ENCODE measurements around the gene EEF1AKMT3.

EEF1AKMT3 gene

DNA sequence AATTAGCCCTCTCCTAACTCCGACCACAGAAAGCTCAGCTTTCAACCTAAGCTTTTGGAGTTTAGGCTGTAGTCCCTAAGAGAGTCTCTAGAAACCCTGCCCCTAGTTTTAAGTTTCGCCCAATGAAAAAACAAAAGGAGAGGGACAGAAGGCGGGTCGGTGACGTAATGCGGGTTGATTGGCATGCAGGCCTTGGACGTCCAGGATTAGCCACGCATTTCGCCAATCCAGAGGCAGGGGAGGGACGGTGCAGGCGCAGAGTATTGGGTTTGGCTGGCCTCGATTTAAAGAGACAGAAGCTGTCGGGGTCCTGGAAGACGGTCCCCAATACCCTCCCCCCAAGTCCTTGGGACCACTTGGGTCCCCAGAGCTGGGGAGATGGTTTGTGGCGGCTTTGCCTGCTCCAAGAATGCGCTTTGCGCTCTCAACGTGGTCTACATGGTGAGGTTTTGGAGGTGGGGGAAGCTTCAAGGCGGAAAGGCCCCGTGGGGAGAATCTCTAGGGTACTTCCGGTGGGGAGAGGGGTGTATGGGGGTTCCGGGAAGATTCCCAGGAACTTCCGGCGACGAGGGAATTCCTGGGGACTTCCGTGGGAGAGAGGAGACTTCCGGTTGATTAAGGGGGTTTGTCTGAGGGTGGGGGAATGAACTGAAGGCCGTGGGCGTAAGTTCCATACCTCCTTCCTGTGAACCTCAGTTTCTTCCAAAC is 27.5 kb upstream of the EEF1AKMT3 start, which contains the start of gene TSPAN31:
TSPAN31 (plus strand) TSS at position 263 of the 708 bp plus-strand sequence; CDS start at position 379, 116 bp downstream.
- Histone ChIP-seq H3K9me3 (ENCODE audit: control insufficient read depth in 1 of 2, low read length in 2 of 2) (no peaks in the 10 kb centered on the region), H3K27ac (ENCODE audit: low read length) (peak within 1 kb of the TSS; percentile 98), H3K4me1 (ENCODE audit: control insufficient read depth in 1 of 2, insufficient read depth in 2 of 2, low read length in 2 of 2) (peaks cover 7 to 11% of the 10 kb centered on the region in 2 donors), H3K36me3 (ENCODE audit: control insufficient read depth in 1 of 2, insufficient read depth in 2 of 2, low read length in 2 of 2) (peaks cover 19 to 28% of the 10 kb centered on the region in 2 donors), H3K27me3 (ENCODE audit: low read depth, low read length) (peaks cover 5% of the 10 kb centered on the region), H3K4me3 (ENCODE audit: low read depth in 1 of 2, low read length in 2 of 2) (peak within 1 kb of the TSS; percentile 80 to 88)

DNA sequence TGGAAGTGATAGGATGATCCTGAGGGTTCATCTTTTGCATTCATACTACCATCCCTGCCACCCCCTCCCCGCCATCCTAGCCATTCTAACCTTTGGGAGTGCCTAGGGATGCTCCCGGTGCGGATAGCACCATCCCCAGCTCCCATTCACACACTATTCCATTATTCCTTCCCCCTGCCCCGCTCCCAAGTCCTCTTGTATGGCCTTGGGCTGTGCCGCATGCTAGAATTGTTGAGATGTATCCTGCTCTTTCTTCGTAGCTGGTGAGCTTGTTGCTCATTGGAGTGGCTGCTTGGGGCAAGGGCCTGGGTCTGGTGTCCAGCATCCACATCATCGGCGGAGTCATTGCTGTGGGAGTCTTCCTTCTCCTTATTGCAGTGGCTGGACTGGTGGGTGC is 26.9 kb upstream of the EEF1AKMT3 start:
- Histone ChIP-seq H3K4me1 (ENCODE audit: control insufficient read depth in 1 of 2, insufficient read depth in 2 of 2, low read length in 2 of 2) (peaks cover 7 to 11% of the 10 kb centered on the region in 2 donors), H3K27ac (ENCODE audit: low read length) (peak overlapping the region; percentile 98), H3K4me3 (ENCODE audit: low read depth in 1 of 2, low read length in 2 of 2) (peak overlapping the region; percentile 80 to 88), H3K36me3 (ENCODE audit: control insufficient read depth in 1 of 2, insufficient read depth in 2 of 2, low read length in 2 of 2) (peaks cover 19 to 33% of the 10 kb centered on the region in 2 donors), H3K9me3 (ENCODE audit: control insufficient read depth in 1 of 2, low read length in 2 of 2) (no peaks in the 10 kb centered on the region), H3K27me3 (ENCODE audit: low read depth, low read length) (peaks cover 5% of the 10 kb centered on the region)

DNA sequence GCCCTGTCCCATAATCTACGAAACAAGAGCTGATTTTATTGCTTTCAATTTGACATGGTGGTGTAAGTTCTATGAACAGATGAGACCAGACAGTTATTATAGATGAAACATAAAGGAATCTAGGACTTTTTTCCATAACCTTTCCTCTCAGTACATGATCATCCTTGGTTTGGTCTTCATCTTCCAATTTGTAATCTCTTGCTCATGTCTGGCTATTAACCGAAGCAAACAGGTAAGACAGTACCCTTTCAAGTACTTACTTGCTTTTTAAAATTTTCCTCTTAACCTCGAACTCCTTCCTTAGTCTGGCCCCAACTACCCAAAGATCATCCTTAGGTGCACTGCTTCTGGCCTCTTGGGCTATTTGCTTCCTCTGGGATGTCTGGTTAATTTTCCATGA is 26.4 kb upstream of the EEF1AKMT3 start:
- Histone ChIP-seq H3K36me3 (ENCODE audit: control insufficient read depth in 1 of 2, insufficient read depth in 2 of 2, low read length in 2 of 2) (peaks cover 19 to 36% of the 10 kb centered on the region in 2 donors), H3K4me3 (ENCODE audit: low read depth in 1 of 2, low read length in 2 of 2) (peak overlapping the region; percentile 80 to 88)

DNA sequence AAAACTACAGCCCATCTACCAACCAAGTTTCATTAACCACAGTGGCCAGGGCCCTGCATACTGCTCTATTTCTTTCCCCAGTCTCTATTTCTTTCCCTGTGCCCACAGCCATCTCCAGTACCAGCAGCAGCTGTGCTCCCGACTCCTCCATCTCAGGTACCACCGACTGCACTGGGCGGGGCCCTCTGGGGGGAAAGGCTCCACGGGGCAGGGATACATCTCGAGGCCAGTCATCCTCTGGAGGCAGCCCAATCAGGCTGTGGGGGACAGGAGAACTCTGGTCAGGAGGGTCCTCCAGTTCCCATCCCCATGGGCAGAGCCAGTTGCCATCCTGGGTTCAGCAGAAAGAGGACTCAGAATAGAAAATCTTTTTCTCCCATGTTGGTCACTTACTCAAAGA is 23.4 kb upstream of the EEF1AKMT3 start:
- Histone ChIP-seq H3K4me1 (ENCODE audit: control insufficient read depth in 1 of 2, insufficient read depth in 2 of 2, low read length in 2 of 2) (peaks cover 22 to 25% of the 10 kb centered on the region in 2 donors), H3K27ac (ENCODE audit: low read length) (no peak overlapping the region), H3K27me3 (ENCODE audit: low read depth, low read length) (no peaks in the 10 kb centered on the region), H3K36me3 (ENCODE audit: control insufficient read depth in 1 of 2, insufficient read depth in 2 of 2, low read length in 2 of 2) (peaks cover 19 to 39% of the 10 kb centered on the region in 2 donors), H3K9me3 (ENCODE audit: control insufficient read depth in 1 of 2, low read length in 2 of 2) (no peaks in the 10 kb centered on the region), H3K4me3 (ENCODE audit: low read depth in 1 of 2, low read length in 2 of 2) (no peak overlapping the region)

More for the DNA sequence above, 26.4 kb upstream of the EEF1AKMT3 start:
- Histone ChIP-seq H3K9me3 (ENCODE audit: control insufficient read depth in 1 of 2, low read length in 2 of 2) (no peaks in the 10 kb centered on the region), H3K27me3 (ENCODE audit: low read depth, low read length) (peaks cover 5% of the 10 kb centered on the region), H3K4me1 (ENCODE audit: control insufficient read depth in 1 of 2, insufficient read depth in 2 of 2, low read length in 2 of 2) (peaks cover 12 to 13% of the 10 kb centered on the region in 2 donors), H3K27ac (ENCODE audit: low read length) (no peak overlapping the region)

DNA sequence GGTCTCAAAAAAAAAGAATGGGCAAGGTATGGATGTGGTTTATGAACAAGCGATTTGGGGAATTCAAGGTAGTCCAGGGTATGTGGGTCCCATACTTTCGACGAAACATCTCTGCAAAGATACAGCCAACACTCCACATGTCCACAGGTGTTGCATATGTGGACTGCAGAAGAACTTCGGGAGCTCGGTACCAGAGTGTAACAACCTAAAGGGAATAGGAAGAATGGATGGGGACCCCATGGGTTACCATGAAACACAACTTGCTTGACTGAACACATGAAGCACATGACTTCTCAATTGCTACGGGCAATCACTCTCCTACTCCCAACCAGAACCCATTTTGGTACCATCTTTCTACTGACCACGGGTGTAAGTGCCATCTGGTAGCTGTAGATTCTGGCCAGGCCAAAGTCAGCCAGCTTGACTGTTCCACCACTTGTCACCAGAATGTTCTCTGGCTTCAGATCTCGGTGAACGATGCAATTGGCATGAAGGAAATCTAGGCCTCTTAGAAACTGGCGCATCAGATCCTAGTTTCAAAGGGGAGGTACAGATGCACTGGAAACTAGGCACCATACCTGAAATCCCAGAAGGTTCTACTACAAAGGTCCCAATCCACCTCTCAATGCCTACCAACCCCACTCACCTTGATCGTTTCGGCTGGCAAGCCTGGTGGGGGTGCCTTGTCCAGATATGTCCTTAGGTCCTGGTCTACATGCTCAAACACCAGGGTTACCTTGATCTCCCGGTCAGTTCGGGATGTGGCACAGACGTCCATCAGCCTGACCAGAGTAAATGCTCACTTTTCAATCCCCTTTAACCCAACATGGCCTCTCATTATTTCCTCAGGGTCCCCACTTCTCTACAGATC is 21.6 kb upstream of the EEF1AKMT3 start:
- Histone ChIP-seq H3K9me3 (ENCODE audit: control insufficient read depth in 1 of 2, low read length in 2 of 2) (no peaks in the 10 kb centered on the region), H3K27ac (ENCODE audit: low read length) (peak overlapping the region; percentile 90), H3K4me1 (ENCODE audit: control insufficient read depth in 1 of 2, insufficient read depth in 2 of 2, low read length in 2 of 2) (peaks cover 21 to 29% of the 10 kb centered on the region in 2 donors), H3K36me3 (ENCODE audit: control insufficient read depth in 1 of 2, insufficient read depth in 2 of 2, low read length in 2 of 2) (peaks cover 19 to 39% of the 10 kb centered on the region in 2 donors), H3K4me3 (ENCODE audit: low read depth in 1 of 2, low read length in 2 of 2) (peak overlapping the region; percentile 83 to 91), H3K27me3 (ENCODE audit: low read depth, low read length) (no peaks in the 10 kb centered on the region)

DNA sequence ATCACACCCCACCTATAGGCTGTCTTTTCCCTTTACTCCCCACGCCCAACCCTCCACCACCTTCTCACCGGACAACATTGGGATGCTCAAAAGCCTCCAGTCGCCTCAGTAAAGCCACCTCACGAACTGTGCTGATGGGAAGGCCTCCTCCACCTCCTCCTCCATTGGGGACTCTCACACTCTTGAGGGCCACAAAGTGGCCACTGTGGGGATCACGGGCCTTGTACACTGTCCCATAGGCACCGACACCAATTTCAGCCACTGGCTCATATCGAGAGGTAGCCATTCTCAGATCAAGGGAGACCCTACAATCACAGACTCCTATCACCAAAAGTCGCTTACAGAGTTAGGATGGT is 21.0 kb upstream of the EEF1AKMT3 start:
- Histone ChIP-seq H3K27ac (ENCODE audit: low read length) (peak overlapping the region; percentile 90), H3K36me3 (ENCODE audit: control insufficient read depth in 1 of 2, insufficient read depth in 2 of 2, low read length in 2 of 2) (peaks cover 19 to 38% of the 10 kb centered on the region in 2 donors), H3K9me3 (ENCODE audit: control insufficient read depth in 1 of 2, low read length in 2 of 2) (no peaks in the 10 kb centered on the region), H3K27me3 (ENCODE audit: low read depth, low read length) (no peaks in the 10 kb centered on the region), H3K4me3 (ENCODE audit: low read depth in 1 of 2, low read length in 2 of 2) (peak overlapping the region; percentile 83 to 91), H3K4me1 (ENCODE audit: control insufficient read depth in 1 of 2, insufficient read depth in 2 of 2, low read length in 2 of 2) (peaks cover 16 to 32% of the 10 kb centered on the region in 2 donors)

DNA sequence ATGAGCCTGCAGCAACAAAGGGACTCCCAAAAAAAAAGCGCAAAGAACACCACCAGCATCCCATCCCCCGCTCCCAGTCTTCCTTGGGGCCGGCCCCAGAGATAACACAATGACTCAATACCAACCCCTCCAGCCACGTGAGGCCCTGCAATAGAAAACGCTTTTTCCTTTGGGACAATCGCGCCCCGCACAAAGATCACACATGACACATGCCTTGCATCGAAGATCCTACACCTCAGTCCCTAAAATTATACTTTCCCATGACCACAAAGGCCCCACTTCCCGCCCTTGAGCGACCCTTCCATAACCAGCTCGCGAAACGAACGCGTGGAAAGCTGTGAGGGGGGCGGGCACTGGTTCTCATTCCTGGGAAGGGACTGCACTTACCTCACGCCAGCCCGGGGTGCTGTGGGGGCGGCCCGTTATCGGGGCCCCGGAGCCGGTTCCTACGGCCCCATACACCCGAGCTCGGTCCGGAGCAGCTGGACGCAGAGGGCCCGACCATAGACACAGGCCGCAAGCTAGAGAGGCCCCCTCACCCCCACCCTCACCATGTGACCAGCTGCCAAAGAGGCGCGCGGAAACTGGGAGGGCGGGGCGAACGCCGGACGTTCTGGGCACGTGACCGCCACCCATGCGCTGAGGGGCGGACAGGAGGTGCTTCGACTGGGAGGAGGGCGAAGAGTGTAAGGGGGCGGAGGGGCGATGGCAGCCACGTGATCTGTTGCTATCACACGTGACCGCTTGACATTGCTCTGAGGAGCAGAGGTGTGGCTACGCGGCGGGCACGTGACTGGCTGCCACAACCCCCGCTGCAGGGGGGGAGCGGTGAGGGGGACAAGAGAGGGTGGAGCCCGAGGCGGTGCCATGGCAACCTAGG is 20.4 kb upstream of the EEF1AKMT3 start, which contains the start of gene CDK4:
CDK4 (minus strand) TSS at position 523 of the 880 bp plus-strand sequence. CDS start 593 bp downstream, outside the sequence.
- Histone ChIP-seq H3K36me3 (ENCODE audit: control insufficient read depth in 1 of 2, insufficient read depth in 2 of 2, low read length in 2 of 2) (peaks cover 12 to 32% of the 10 kb centered on the region in 2 donors), H3K4me3 (ENCODE audit: low read depth in 1 of 2, low read length in 2 of 2) (peak within 1 kb of the TSS; percentile 83 to 91), H3K9me3 (ENCODE audit: control insufficient read depth in 1 of 2, low read length in 2 of 2) (no peaks in the 10 kb centered on the region), H3K4me1 (ENCODE audit: control insufficient read depth in 1 of 2, insufficient read depth in 2 of 2, low read length in 2 of 2) (peaks cover 16 to 38% of the 10 kb centered on the region in 2 donors), H3K27me3 (ENCODE audit: low read depth, low read length) (no peaks in the 10 kb centered on the region), H3K27ac (ENCODE audit: low read length) (peak within 1 kb of the TSS; percentile 90)

DNA sequence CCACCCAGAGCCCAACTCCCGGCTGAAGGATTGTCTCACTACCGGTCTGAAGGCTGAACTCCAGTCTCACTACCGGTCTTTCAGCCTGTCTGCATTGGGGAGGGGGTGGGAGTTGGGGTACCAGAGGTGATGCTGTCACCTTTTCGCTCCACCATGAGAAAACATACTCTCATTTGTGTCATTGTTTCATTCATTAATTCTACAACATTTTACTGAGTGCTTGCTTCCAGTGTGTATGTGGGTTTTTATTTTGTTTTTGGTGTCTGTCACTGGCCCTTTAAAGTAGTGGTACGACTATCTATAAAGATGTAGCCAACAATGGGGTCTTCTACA is 19.8 kb upstream of the EEF1AKMT3 start:
- Histone ChIP-seq H3K9me3 (ENCODE audit: control insufficient read depth in 1 of 2, low read length in 2 of 2) (no peaks in the 10 kb centered on the region), H3K4me1 (ENCODE audit: control insufficient read depth in 1 of 2, insufficient read depth in 2 of 2, low read length in 2 of 2) (peaks cover 16 to 38% of the 10 kb centered on the region in 2 donors), H3K27me3 (ENCODE audit: low read depth, low read length) (no peaks in the 10 kb centered on the region), H3K4me3 (ENCODE audit: low read depth in 1 of 2, low read length in 2 of 2) (peak overlapping the region; percentile 43 to 83), H3K36me3 (ENCODE audit: control insufficient read depth in 1 of 2, insufficient read depth in 2 of 2, low read length in 2 of 2) (peaks cover 8 to 30% of the 10 kb centered on the region in 2 donors), H3K27ac (ENCODE audit: low read length) (peak overlapping the region; percentile 53)

DNA sequence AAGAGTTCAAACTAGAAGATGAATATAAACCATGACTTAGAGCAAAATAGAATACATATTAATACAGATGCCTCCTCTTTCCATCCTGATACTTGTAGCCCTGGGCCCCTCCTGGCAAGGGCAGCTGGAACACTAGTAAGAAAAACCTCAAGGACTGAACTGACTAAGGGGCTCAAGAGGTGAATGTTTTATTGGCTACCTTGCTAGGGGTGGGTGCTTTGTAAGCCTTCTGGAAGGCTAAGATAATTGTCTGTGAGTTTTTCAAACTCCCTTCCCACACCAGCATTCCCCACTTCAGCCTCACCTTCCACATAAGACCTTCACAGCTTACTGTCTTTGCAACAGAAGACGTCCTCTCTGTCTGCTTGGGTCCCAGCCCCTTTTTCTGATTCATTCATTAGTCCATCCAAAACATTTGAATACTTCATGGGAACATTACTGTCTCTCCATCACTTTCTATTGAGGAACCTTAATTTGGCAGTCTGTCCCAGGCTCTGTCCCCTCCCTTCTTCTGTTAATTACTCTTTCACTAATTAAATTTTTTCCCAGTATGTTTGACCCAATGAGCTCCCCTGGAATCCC is 18.6 kb upstream of the EEF1AKMT3 start:
- Histone ChIP-seq H3K27me3 (ENCODE audit: low read depth, low read length) (no peaks in the 10 kb centered on the region), H3K36me3 (ENCODE audit: control insufficient read depth in 1 of 2, insufficient read depth in 2 of 2, low read length in 2 of 2) (peaks cover 16 to 31% of the 10 kb centered on the region in 2 donors), H3K27ac (ENCODE audit: low read length) (no peak overlapping the region), H3K4me1 (ENCODE audit: control insufficient read depth in 1 of 2, insufficient read depth in 2 of 2, low read length in 2 of 2) (peaks cover 16 to 38% of the 10 kb centered on the region in 2 donors), H3K9me3 (ENCODE audit: control insufficient read depth in 1 of 2, low read length in 2 of 2) (no peaks in the 10 kb centered on the region), H3K4me3 (ENCODE audit: low read depth in 1 of 2, low read length in 2 of 2) (peak overlapping the region in 1 of 2 donors; percentile 72)

DNA sequence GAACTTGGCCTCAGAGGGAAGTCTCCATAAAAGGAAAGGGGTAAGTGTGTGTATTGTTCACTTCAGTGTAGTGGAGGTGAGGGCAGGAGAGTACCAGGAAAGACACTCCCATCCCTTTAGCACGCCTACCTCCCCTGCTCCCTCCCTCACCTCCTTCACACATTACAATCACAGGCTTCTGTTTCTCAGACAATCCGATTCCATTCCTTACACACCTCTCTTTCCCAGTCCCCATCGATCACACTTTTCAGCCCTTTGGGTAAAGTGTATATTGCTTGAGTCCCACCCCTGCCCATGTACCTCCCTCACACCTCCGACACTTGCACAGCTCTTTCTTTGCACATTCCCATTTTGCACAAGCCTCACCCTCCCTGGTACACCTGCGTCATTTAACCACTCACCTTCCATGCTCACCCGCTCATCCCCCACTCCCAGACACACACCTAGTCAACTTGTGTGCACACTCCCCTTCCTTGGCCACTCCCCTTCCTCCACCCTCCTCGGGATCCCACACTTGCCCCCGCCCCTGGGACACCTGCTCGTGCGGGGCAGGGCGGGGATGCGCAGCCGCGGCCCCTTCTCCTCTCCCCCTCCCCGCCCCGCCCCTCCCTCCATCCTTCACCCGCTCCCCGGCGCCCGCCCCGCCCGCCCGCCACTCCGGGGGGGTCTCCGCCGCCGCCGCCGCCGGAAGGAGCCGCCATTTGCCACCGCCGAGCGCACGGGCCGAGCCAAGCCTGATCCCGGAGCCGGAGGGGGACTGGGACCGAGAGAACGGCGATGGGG is 17.8 kb upstream of the EEF1AKMT3 start, which contains the start of gene MARCHF9:
MARCHF9 (plus strand) TSS at position 693 of the 783 bp plus-strand sequence. CDS start 426 bp downstream, outside the sequence.
- Histone ChIP-seq H3K27ac (ENCODE audit: low read length) (no peak within 1 kb of the TSS), H3K36me3 (ENCODE audit: control insufficient read depth in 1 of 2, insufficient read depth in 2 of 2, low read length in 2 of 2) (peaks cover 10 to 31% of the 10 kb centered on the region in 2 donors), H3K27me3 (ENCODE audit: low read depth, low read length) (no peaks in the 10 kb centered on the region), H3K4me1 (ENCODE audit: control insufficient read depth in 1 of 2, insufficient read depth in 2 of 2, low read length in 2 of 2) (peaks cover 16 to 38% of the 10 kb centered on the region in 2 donors), H3K4me3 (ENCODE audit: low read depth in 1 of 2, low read length in 2 of 2) (peak within 1 kb of the TSS; percentile 63 to 72), H3K9me3 (ENCODE audit: control insufficient read depth in 1 of 2, low read length in 2 of 2) (no peaks in the 10 kb centered on the region)
